B cell (primary cell): ENCODE measurements around the gene CRNKL1. TPM values are rescaled to one million over a fixed set of nuclear protein-coding genes. Genes with fewer than 3 reads are reported as not detected.

ENCODE experiments used
- ATAC-seq: fragments of 200-7000 bp; cut with Tn5 transposase; one replicate; pipeline ENCODE4 v1.10.0; 2021; ENCODE audit warnings: low read depth, mild to moderate bottlenecking, moderate number of reproducible peaks, moderate library complexity
- CTCF ChIA-PET: fragments of 350-600 bp; sonication (Branson Sonifier 250); formaldehyde crosslinking; loops from one replicate; lab custom pipeline; 2021; ENCODE audit warnings: antibody characterized with exemption, inconsistent platforms; lab: Charles Lee
- POLR2A ChIA-PET: fragments of 350-600 bp; sonication (Branson Sonifier 250); formaldehyde crosslinking; loops from one replicate; lab custom pipeline; 2021; ENCODE audit warnings: antibody characterized with exemption; lab: Charles Lee
- DNase-seq: peaks from one replicate; pipeline ENCODE4 v3.0.0; 2013
- H2AFZ ChIP-seq: 2 replicates; pipeline ENCODE4 v1.6.1; 2012; ENCODE audit warnings: mild to moderate bottlenecking, low read depth, low read length; ENCODE audit not compliant: insufficient read depth, poor library complexity, severe bottlenecking
- H3K27ac ChIP-seq, 2 donors: 1 replicate in 1 of 2; 2 replicates in 1 of 2; pipeline ENCODE4 v1.5.1; 2012 to 2013; ENCODE audit warnings: low read length in 2 of 2, mild to moderate bottlenecking in 2 of 2, moderate library complexity in 1 of 2
- H3K27me3 ChIP-seq, 4 experiments: fragments of 200-600 bp in 1 of 4; sonication (generic) in 1 of 4; replicated peaks in 1 of 4; 1 replicate in 2 of 4; 2 replicates in 2 of 4; pipeline versions ENCODE4 v1.6.1 to v1.7.0; 2013 to 2016; ENCODE audit warnings: low read length in 3 of 4, mild to moderate bottlenecking in 2 of 4, mixed read lengths in 1 of 4, moderate library complexity in 1 of 4; ENCODE audit not compliant: insufficient read depth in 4 of 4, control insufficient read depth in 3 of 4; ENCODE audit errors: control extremely low read depth in 1 of 4
- H3K36me3 ChIP-seq, 2 experiments: replicated peaks in 1 of 2; 1 replicate in 1 of 2; 2 replicates in 1 of 2; pipeline versions ENCODE4 v1.6.1 to v1.7.1; 2013; ENCODE audit warnings: low read length in 1 of 2; ENCODE audit not compliant: insufficient read depth in 2 of 2, control insufficient read depth in 1 of 2; ENCODE audit errors: control extremely low read depth in 1 of 2, extremely low read depth in 1 of 2
- H3K4me1 ChIP-seq, 2 donors: fragments of 200-600 bp in 1 of 2; sonication (generic) in 1 of 2; 1 replicate in 1 of 2; 2 replicates in 1 of 2; pipeline versions ENCODE4 v1.5.1 to v1.6.1; 2013 to 2017; ENCODE audit warnings: low read length in 2 of 2; ENCODE audit not compliant: control insufficient read depth in 2 of 2, insufficient read depth in 2 of 2
- H3K4me2 ChIP-seq: replicated peaks from 2 replicates; pipeline ENCODE3; 2012; ENCODE audit warnings: mild to moderate bottlenecking, low read depth, low read length; ENCODE audit not compliant: poor library complexity, severe bottlenecking
- H3K4me3 ChIP-seq, 5 experiments: fragments of 200-600 bp in 1 of 5; sonication (generic) in 1 of 5; 1 replicate in 3 of 5; 2 replicates in 2 of 5; pipeline versions ENCODE4 v1.5.1 to v1.7.0; 2011 to 2016; ENCODE audit warnings: low read length in 4 of 5, mild to moderate bottlenecking in 4 of 5, low read depth in 2 of 5, control low read depth in 1 of 5, moderate library complexity in 1 of 5; ENCODE audit not compliant: insufficient read depth in 1 of 5; ENCODE audit errors: control extremely low read depth in 1 of 5, extremely low read depth in 1 of 5
- H3K79me2 ChIP-seq: fragments of 200-600 bp; sonication (generic); one replicate; pipeline ENCODE4 v1.6.0; 2016; ENCODE audit warnings: low read length; ENCODE audit not compliant: control insufficient read depth, insufficient read depth
- H3K9ac ChIP-seq: fragments of 200-600 bp; sonication (generic); 2 replicates; pipeline ENCODE4 v1.6.1; 2017; ENCODE audit warnings: mild to moderate bottlenecking, low read length, moderate library complexity
- H3K9me3 ChIP-seq, 3 donors: one replicate each; pipeline versions ENCODE4 v1.6.1 to v1.7.1; 2013; ENCODE audit warnings: low read length in 2 of 3; ENCODE audit not compliant: control insufficient read depth in 2 of 3, insufficient read depth in 1 of 3; ENCODE audit errors: control extremely low read depth in 1 of 3
- H4K20me1 ChIP-seq: 2 replicates; pipeline ENCODE4 v1.6.0; 2012; ENCODE audit warnings: mild to moderate bottlenecking, low read length; ENCODE audit not compliant: insufficient read depth, control insufficient read depth, poor library complexity, severe bottlenecking
- H3K27ac Mint-ChIP-seq: one replicate; pipeline ENCODE4 v1.8.0; 2021; ENCODE audit warnings: mixed read lengths
- H3K27me3 Mint-ChIP-seq: one replicate; pipeline ENCODE4 v1.8.0; 2021; ENCODE audit warnings: mixed read lengths
- H3K4me1 Mint-ChIP-seq: one replicate; pipeline ENCODE4 v1.8.0; 2021; ENCODE audit warnings: mixed read lengths
- H3K4me3 Mint-ChIP-seq: one replicate; pipeline ENCODE4 v1.8.0; 2021; ENCODE audit warnings: mixed read lengths
- H3K9me3 Mint-ChIP-seq: one replicate; pipeline ENCODE4 v1.8.0; 2022; ENCODE audit warnings: mixed read lengths; ENCODE audit not compliant: insufficient read depth
- CTCF ChIP-seq: fragments of 200-600 bp; IDR thresholded peaks from one replicate; pipeline ENCODE4 v1.8.0; 2022; ENCODE audit warnings: antibody characterized with exemption, mild to moderate bottlenecking
- EZH2 ChIP-seq: IDR thresholded peaks from 2 replicates; pipeline ENCODE4 v1.6.1; 2012; ENCODE audit warnings: borderline replicate concordance, low read depth, mild to moderate bottlenecking, moderate library complexity, low read length; ENCODE audit not compliant: insufficient read depth, poor library complexity, severe bottlenecking
- WGBS: methylation state at CpG from one replicate; pipeline ENCODE4 v1.1.5; 2013; ENCODE audit warnings: missing lambda C conversion rate; ENCODE audit not compliant: insufficient coverage; 5-methylcytosine and 5-hydroxymethylcytosine counted together
- intact Hi-C: fragments of 100-400 bp; cut with micrococcal nuclease; formaldehyde crosslinking; loops from one replicate; pipeline ENCODE4 v1.10.0; 2022
- polyA plus RNA-seq: library from polyadenylated mRNA; depleted of rRNA; stranded (reverse); fragments of >200 nt; gene quantifications from 2 replicates; pipeline ENCODE4 v1.2.3, GENCODE V29; 2012
- total RNA-seq, 2 donors: library from RNA; stranded (reverse); fragments of 120-200 nt in 1 of 2; gene quantifications; 1 replicate in 1 of 2; 2 replicates in 1 of 2; pipeline versions ENCODE4 v1.2.3 to v1.2.4, GENCODE V29; 2013 to 2022

The CRNKL1 gene
- total and polyA plus RNA-seq, 2 donors (not counting 1 experiment from before 2014, with no cell fraction given): 3.9 to 25.5 TPM

- H3K4me3 Mint-ChIP-seq: no peak overlapping the region
Measured at GRCh38 chr20:19993958-19994669, 58.2 kb downstream of the CRNKL1 start.

More at GRCh38 chr20:19993958-19994669, 58.2 kb downstream of the CRNKL1 start:
- H3K9ac ChIP-seq: no peak overlapping the region
- no peaks in the 10 kb centered on the region for H3K9me3 ChIP-seq
- Mint-ChIP-seq H3K4me1 (no peaks in the 10 kb centered on the region), H3K9me3 (no peaks in the 10 kb centered on the region), H3K27ac (no peak overlapping the region), H3K27me3 (peaks cover 7% of the 10 kb centered on the region)
- H3K4me3 ChIP-seq: no peak overlapping the region
- ATAC-seq (no peak), DNase-seq (no peak)
- intact Hi-C loops: no loop called here
- H3K4me2 ChIP-seq: no peak overlapping the region
- H4K20me1 ChIP-seq: no peaks in the 10 kb centered on the region
- no peaks in the 10 kb centered on the region for H3K4me1 ChIP-seq
- ChIA-PET CTCF (interaction anchor here (0.7 to 8.1 kb wide), 24 partner anchors 8 to 332 kb away, joined by 3 to 87 read pairs (median 4); no protein-coding TSS in a partner anchor), POLR2A (no interaction called here)
- no peak overlapping the region for H2AFZ ChIP-seq
- no peaks in the 10 kb centered on the region for H3K27me3 ChIP-seq
- TF ChIP-seq CTCF (no peak), EZH2 (no peak)
- 91% methylated on average over 9 of the region's 12 CpGs for WGBS
- H3K79me2 ChIP-seq: no peaks in the 10 kb centered on the region
- H3K36me3 ChIP-seq: no peaks in the 10 kb centered on the region
- H3K27ac ChIP-seq: no peak overlapping the region
